ENCODE measurements around the gene DPP9.
"Not testable (repeated sequence)": the region's sequence is repeated elsewhere in the genome, so short reads cannot be mapped to it uniquely, and the experiment has no call there.

Gene DPP9

DNA sequence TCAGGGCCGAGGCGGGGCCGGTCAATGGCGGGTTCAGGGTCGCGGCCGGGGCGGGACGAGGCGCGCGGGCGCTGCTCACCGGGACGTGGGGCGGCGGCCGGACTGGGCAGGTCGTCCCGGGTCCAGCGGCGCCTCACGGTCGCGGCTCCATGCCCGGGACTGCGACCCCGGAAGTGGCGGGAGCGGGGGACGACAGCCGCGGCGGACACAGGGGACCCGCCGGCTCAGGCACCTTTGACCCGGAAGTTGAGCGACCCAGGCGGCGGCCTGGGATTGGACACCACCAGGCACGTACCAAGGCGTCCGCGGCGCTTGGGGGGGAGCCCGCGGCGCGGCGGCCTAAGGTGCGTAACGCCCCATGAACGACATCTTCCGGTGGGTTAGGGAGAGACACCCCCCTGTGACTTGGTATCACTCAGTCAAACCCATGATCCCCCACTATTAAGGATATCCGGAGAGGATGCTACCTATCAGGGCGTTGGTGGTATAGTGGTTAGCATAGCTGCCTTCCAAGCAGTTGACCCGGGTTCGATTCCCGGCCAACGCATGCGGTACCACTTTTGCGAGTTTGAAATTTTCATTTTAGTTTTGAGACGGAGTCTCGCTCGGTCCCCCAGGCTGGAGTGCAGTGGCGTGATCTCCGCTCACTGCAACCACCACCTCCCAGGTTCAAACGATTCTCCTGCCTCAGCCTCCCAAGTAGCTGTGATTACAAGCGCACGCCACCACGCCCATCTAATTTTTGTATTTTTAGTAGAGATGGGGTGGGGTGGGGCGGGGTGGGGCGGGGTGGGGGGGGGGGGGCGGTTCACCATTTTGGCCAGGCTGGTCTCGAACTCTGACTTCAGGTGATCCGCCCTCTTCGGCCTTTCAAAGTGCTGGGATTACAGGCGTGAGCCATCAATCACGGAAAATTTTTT lies at the start of gene DPP9:
Gene DPP9, minus strand, starts transcription at position 248 of the 920 bp plus-strand sequence. CDS start 3,936 bp downstream, outside the sequence.
- peak; percentile 93 to 97 for DNase-seq (ENCODE audit: low read depth in 2 of 2)

GRCh38 chr19:4773047-4773640 lies 49.5 kb upstream of the DPP9 start:
- no peak for DNase-seq (ENCODE audit: low read depth in 2 of 2)

- no peak for DNase-seq (ENCODE audit: low read depth in 2 of 2)
These were observed 48.9 kb upstream of the DPP9 start for GRCh38 chr19:4772566-4772965.

GRCh38 chr19:4768934-4769777 lies 45.5 kb upstream of the DPP9 start:
- peak; percentile 48 to 70 for DNase-seq (ENCODE audit: low read depth in 2 of 2)

- no peak for DNase-seq (ENCODE audit: low read depth in 2 of 2)
These were observed 40.7 kb upstream of the DPP9 start for GRCh38 chr19:4764393-4764660.

GRCh38 chr19:4763021-4763420 lies 39.4 kb upstream of the DPP9 start:
- DNase-seq (ENCODE audit: low read depth in 2 of 2): no peak

GRCh38 chr19:4760285-4760650 lies 36.6 kb upstream of the DPP9 start:
- no peak for DNase-seq (ENCODE audit: low read depth in 2 of 2)

GRCh38 chr19:4759388-4760284 lies 36.0 kb upstream of the DPP9 start:
- DNase-seq (ENCODE audit: low read depth in 2 of 2): peak; percentile 14 to 62

- no peak for DNase-seq (ENCODE audit: low read depth in 2 of 2)
These were observed 35.0 kb upstream of the DPP9 start for GRCh38 chr19:4758659-4759058.

GRCh38 chr19:4758082-4758481 lies 34.4 kb upstream of the DPP9 start:
- DNase-seq (ENCODE audit: low read depth in 2 of 2): no peak

- no peak for DNase-seq (ENCODE audit: low read depth in 2 of 2)
These were observed 31.8 kb upstream of the DPP9 start for GRCh38 chr19:4755459-4755858.

DNA sequence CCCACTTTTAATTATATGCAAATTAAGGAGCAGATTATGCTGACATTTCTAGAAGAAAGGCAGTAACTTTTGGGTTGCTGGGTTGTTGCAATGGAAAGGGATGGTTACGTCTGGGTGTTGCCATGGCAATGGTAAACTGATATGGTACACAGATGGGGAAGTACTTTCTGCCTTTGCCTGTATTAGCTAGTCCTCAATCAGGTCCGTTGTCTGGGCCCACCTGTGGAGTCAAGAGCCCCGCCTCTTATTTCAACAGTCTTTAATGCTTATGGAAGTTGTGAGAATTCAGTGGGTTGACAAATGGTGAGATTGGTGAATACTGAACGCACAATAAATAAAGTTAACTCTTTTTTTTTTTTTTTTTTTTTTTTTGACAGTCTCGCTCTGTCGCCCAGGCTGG lies 30.6 kb upstream of the DPP9 start:
- no peak for DNase-seq (ENCODE audit: low read depth in 2 of 2)

GRCh38 chr19:4749870-4750590 lies 26.4 kb upstream of the DPP9 start:
- DNase-seq (ENCODE audit: low read depth in 2 of 2): no peak

DNA sequence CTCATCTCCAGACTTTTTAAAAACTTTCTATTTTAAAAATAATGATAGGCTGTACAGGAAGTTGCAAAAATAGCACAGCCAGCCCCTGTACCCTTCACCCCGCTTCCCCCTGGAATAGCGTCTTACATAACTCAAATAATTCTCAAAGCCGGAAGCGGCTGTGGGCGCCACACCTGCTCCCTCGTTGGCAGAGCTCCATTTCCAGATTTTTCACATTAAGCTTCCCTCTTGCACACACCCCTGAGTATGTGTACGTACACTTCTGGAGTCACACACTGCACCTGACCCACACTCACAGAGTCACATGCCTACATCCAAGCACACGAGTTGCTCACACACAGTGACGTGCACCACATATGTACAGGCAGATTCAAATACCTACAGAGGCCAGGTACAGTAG lies 24.9 kb upstream of the DPP9 start:
- DNase-seq (ENCODE audit: low read depth in 2 of 2): no peak

DNA sequence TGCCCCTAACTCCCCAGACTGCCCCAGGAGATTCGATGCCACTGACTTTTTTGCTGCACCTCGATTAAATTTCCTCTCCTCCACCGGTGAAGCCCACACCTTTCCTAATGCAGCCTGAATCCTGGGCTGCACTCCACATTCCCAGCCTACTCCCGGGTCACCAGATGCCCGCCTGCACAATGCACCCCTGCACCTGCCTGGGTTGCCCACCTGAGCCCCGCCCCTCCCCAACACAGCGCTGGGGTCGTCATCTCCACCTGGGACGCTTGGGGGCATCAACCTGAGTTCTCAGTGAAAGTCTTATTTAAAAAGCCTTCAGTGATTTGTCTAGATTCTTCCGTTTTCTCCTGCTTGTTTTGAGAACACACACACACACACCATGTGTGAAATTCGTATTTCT lies 24.5 kb upstream of the DPP9 start:
- no peak for DNase-seq (ENCODE audit: low read depth in 2 of 2)

DNA sequence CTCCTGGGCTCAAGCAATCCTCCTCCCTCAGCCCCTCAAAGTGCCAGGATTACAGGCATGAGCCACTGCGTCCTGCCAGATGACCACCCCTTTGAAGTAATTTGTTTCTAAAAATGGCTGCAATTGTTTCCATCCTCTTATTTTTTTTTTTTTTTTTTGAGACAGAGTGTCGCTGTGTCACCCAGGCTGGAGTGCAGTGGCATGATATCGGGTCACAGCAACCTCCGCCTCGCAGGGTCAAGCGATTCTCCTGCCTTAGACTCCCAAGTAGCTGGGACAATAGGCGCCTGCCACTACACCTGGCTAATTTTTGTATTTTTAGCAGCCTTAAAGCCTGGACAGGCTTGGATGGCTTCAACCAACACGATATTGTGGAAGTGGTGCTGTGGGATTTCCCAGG lies 22.3 kb upstream of the DPP9 start:
- no peak for DNase-seq (ENCODE audit: low read depth in 2 of 2)

DNA sequence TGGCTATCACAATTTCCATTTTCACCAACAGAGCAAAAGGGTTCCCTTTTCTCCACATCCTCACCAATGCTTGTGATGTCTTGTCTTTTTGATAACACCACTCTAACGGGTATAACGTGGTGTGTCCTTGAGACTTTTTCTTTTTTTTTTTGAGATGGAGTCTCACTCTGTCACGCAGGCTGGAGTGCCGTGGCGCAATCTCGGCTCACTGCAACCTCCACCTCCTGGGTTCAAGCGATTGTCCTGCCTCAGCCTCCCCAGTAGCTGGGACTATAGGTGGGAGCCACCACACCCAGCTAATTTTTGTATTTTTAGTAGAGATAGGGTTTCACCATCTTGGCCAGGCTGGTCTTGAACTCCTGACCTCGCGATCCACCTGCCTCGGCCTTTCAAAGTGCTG lies 21.5 kb upstream of the DPP9 start:
- not testable (repeated sequence) for DNase-seq (ENCODE audit: low read depth in 2 of 2)

DNA sequence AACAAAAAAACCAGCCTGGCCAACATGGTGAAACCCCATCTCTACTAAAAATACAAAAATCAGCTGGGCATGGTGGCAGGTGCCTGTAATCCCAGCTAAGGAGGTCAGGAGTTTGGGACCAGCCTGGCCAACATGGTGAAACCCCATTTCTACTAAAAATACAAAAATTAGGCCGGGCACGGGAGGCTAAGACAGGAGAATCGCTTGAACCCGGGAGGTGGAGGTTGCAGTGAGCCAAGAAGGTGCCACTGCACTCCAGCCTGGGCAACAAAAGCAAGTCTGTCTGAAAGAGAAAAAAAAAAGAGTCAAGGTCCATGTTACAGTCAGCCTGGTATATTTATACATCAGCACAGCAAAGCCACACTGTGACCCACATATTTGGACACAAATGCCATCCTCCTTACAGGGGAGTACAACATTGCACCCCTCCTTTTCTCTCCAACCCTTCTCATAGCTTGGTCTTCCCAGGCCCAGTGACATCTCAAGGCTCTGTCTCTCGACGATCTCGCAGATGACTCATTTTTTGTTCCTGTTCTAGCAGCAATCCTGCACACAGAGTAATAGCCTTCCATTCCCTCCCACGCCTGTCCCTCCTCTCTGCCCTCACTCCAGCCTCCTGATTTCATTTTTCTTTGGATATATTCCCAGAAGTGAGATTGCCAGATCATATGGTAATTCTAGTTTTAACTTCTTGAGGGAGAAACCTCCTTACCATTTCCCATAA lies 21.0 kb upstream of the DPP9 start:
- no peak for DNase-seq (ENCODE audit: low read depth in 2 of 2)

DNA sequence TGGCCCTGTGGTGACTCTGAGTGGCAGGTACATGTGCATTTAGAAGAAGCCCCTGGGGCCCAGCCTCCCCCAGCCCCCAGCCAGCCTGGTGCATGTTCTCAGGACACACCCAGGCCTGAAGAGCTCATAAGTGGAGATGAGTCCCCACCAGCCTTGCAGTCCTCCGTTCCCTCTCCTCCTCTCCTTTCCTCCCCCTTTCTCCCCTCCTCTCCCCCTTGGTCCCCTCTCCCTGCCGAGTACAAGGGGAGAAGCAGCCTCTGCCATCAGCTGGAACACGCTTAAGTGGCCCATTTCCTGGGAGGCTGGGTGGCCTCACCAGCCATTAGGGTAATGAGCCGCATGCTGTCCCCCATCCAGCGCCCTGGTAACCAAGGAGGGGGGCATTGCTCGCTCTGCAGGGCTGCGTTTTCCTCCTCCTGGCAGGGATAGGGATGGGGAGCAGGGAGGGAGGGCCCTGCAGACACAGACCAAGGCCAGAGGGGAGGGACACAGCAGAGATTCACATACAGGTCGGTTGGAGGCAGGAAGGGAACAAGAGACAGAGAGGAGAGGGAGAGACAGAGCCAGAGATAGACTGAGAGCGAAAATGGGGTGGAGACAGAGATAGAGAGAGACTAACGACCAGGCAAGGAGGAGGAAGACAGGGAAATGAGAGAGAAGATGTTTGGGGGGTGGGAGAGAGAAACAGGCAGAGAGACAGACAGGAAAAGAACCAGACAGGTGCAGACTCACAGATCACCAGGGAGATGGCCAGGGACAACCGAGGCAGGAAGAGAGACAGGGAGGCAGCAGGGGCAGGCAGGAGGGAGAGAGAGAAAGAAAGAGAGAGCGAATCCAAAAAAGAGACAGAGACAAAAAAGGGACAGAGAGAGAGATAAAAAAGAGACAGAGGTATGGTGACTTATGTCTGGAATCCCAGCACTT lies 19.3 kb upstream of the DPP9 start:
- DNase-seq (ENCODE audit: low read depth in 2 of 2): no peak
